GM21717 (cell line): Measurements from ENCODE around the gene OMD.
"Not testable (repeated sequence)": the region's sequence is repeated elsewhere in the genome, so short reads cannot be mapped to it uniquely, and the experiment has no call there.

Experiments
- ATAC-seq: cut with Tn5 transposase; IDR thresholded peaks from one replicate; pipeline ENCODE4 v1.9.1; 2021; ENCODE audit warnings: mild to moderate bottlenecking, moderate library complexity; ENCODE audit not compliant: unreplicated experiment

The OMD gene

DNA sequence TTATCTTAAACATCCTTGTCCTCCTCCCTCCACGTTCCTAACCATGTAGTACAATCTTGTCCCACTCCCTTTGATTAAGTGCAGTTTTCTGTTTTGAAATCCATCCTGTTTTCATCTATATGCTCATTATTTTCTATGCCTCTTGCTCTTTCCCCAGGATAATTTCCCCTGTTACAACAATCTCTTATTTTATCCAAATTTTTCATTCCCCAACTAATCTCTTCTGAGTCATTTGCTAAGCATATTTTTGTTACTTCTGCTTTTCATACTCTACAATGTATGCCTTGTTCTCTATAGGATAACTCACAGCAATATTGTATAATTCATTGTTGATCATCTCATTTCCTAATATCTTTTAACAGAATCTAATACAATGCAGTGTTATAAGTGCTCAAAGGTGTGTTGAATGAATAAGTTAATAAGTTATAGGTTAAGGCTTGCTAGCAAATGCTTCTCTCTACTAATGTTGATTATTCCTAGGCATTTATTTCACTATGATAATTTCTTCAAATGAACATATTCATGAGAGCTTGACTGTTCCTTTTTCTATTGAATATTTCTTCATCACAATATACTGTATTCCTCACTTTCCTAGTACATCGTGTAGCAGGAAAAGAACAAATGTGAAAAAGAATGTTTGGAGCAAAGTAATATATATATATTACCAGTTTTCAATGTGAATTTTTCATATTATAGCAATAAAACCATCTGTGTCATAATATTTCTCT is 1.5 kb downstream of the OMD start:
- no peak for ATAC-seq

DNA sequence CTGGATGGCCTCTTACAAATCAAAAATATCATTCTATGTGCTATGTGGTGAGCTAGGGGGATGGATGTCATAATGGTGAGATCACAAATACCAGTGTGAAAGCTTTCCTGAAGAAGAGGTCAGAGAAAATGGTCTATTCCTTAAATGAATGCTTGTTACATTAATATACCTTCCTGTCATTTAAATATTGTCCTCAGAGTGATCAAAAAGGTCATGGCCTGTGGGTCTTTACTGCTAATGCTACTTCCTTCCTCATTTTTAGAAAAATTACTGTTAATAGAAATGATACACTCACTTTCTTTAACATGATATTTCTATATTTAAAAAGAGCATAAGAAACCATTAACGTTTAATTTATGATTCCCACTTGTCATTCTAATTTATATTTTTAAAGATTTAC is 9.7 kb downstream of the OMD start:
- no peak for ATAC-seq

DNA sequence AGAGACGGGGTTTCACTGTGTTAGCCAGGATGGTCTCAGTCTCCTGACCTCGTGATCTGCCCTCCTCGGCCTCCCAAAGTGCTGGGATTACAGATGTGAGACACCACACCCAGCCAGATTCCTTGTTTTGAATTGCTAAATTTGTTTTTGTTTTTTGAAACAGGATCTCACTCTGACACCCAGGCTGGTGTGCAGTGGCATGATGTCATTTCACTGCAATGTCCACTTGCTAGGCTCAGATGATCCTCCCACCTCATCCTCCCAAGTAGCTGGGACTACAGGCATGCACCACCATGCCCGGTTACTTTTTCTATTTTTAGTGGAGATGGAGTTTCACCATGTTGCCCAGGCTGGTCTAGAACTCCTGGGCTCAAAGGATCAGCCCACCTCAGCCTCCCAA is 13.1 kb downstream of the OMD start:
- ATAC-seq = not testable (repeated sequence)

- ATAC-seq = no peak
Observed at GRCh38 chr9:92408747-92409478, 15.4 kb downstream of the OMD start.

GRCh38 chr9:92407818-92408217 is 16.5 kb downstream of the OMD start:
- no peak for ATAC-seq

DNA sequence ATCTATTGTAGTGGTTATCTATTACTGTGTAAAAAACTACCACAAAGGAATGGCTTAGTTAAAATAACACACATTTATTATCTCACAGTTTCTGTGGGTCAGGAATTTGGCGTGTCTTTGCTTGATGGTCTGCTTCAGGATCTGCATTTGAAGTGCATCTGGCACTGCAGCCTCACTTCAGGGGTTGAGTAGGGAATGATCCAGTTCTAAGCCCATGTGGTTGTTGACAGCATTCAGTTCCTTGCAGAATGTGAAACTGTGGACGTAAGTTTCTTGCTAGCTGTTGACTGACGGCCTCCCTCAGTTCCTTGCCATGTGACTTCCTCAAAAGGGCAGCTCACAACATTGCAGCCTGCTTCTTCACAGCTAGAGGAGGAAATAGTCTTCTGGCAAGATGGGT is 17.8 kb downstream of the OMD start:
- peak; percentile 79 for ATAC-seq

GRCh38 chr9:92405818-92406217 is 18.5 kb downstream of the OMD start:
- ATAC-seq = no peak

DNA sequence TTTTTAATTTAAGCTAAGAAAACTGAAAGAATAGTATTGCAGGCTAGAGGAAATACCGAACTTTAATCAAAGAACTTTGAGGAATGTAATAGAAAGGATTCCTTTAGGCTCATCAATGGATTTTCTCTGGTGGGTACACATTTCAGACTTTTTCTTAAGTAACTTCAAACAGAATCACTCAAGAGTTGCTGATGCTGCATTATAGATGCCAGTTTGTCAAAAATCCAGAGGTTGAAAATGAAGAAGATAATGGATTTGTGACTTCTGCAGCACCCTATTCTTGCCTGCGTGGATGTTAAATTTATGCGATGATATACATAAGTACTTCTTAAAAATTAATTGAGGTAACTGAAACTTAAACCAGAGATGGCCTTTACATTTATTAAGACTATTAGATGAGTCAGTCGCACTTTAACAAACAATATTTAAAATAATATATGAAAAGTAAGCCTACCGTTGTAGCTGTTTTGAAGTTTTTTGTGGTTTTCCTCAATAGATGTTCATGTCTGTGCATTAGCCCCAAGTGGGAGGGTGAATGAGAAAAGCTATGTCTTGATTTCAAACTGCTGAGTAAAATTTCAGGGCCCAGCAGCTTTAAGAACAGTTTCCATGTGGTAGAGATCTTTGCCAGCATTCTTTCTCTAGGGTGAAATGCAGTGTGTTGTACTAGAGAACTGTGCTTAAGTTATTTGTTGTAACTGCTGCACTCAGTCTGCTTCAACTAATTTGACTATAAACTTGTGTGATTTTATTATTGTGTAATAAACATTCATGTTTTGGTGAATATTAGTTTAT is 20.0 kb downstream of the OMD start, which contains the start of gene OGN:
Gene OGN, minus strand, starts transcription at position 537 of the 795 bp plus-strand sequence. CDS start 1,171 bp downstream, outside the sequence.
- ATAC-seq = no peak

DNA sequence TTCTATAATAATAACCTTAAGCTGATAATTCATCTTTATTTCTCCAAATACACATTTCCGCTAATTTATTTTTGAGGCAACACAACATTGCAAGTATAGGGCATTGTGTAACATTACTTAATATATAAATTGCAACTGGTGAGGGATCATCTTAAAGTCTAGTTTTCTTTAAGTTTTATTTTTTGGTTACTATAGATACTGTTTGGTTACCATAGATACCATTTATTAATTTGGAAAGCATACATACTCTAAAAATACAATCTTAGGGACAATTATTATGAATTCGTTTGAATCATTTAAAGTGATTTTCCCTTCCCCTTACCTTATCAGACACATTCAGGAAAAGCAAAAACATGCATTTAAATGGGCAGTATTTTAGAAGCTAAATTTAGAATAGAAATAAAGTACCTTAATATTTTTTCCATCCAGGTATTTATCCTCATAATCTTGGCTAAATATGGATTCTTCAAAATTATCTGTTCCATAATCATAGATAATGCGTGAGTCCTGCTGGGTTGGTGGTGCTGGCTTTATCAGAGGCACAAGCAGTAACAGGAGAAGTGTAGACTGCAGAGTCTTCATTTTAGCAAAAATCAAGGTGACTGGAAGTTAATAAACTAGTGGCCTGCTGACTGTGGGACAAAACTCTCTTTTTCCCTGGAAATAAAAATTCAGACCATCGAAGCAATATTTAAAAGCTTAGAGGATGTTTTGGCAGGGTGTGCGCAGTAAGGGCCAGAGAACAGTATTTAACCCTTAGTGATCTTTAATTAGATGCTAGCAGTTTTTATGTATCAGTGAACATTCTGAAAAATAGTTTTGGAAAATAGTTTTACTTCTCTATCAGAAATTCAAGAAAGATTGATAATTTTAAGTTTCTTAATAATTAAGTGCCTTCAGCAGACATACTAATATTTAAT is 21.2 kb downstream of the OMD start:
- no peak for ATAC-seq

GRCh38 chr9:92402360-92402759 is 21.9 kb downstream of the OMD start:
- no peak for ATAC-seq

DNA sequence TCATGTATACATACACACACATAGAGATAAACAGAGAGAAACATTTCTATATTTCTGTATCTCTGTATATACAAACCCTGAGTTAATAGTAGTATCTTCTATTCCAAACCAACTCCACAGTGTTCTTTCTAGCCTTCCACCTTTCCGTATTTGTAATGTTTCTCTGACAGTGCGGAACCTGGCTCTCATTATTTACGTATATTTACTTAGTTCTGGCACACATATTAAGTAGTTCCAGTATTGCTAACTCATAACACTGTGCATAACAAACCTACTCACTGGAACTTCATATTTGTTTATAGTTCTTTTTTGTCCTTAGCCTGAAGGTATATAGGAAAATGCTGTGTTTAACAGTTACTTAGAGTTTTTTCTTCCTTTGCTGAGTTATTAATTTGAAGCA is 26.4 kb downstream of the OMD start:
- ATAC-seq = no peak

DNA sequence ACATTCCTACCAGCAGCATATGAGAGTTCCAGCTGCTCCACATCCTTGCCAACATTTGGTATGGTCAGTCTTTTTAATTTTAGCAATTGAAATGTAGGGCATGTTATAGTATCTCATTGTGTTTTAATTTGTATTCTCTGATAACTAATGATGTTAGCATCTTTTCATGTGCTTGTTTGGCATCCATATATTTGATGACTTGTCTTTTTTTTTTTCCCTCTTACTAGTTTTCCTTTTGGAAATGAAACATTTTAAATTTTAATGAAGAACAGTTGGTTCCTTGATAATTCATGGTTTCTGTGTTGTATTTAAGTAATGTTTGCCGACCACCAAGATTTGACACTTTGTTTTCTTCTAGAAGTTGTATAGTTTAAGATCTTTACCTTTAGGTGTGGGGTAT is 28.7 kb downstream of the OMD start:
- ATAC-seq = no peak

DNA sequence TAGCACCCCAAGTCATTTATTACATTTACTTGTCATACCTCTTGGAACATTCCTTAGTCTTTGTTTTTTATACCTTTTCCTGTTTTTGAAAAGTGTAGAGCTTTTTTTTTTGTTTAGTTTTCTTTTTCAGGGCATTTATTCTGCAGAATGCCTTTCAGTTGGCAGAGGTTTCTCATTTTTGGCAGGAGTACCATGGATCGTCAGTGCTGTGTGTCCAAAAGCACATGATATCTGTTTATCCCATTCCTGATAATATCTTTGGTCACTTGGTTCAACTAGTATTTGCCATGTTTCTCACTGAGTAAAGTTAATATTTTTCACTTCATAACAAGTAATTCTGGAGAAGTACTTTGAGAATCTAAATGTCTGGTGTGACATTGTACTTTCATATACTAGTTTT is 30.6 kb downstream of the OMD start:
- ATAC-seq = no peak

DNA sequence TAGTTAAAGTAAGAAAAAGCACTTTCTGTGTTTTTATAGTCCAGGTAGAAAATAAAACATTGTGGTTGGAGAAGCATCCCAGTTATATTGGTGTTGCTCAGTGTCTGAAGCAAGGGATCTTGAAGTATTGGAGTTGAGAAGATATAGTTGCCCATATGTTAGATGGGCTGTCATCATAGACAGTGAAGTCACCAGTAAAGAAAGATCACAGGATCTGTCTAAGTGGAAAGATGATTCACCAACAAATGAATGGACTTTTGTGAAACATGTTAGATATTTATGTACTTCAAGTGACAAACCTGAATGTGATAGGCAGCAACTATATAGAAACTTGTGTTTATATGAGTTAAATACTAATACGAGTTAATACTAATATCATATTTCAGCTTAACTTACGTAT is 31.6 kb downstream of the OMD start:
- no peak for ATAC-seq

DNA sequence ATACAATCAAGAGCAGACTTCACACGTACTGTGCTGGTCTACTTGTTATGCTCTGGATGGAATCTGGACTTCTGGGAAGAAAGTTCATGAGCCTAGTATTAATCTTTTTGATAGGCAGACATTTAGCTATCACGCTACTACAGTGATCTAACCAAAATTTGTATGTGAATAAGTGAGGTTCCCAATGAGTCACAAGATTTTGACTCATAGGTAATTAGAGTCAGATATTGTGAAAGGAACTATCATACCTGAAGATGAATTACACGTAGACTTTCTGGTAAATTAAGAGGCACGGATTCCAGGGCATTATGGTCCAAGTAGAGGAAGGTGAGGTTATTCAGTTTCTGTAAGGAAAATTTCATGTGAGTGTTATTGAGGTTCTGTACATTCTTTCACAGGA is 38.3 kb downstream of the OMD start:
- ATAC-seq = no peak

GRCh38 chr9:92385477-92385876 is 38.8 kb downstream of the OMD start:
- no peak for ATAC-seq

- ATAC-seq = no peak
Observed at GRCh38 chr9:92385001-92385400, 39.3 kb downstream of the OMD start.

GRCh38 chr9:92384375-92384774 is 39.9 kb downstream of the OMD start:
- ATAC-seq = no peak

DNA sequence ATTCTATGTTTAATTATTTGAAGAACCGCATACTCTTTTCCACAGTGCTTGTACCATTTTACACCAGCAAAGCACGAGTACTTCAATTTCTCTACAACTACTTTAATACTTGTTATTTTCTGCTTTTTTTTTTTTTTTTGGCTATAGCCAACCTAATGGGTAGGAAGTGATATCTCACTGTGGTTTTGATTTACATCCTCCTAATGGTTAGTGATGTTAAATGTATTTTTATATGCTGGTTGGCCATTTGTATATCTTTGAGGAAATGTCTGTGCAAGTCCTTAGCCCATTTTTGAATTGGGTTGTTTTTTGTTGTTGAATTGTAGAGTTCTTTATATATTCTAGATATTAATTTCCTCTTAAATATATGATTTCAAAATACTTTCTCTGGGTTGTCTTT is 42.5 kb downstream of the OMD start:
- ATAC-seq = no peak

GRCh38 chr9:92380603-92381002 is 43.7 kb downstream of the OMD start:
- ATAC-seq = no peak
